Uterus (tissue), 4 donors: Measurements from ENCODE around the gene FFAR3. TPM values are rescaled to one million over a fixed set of nuclear protein-coding genes. Genes with fewer than 3 reads are reported as not detected.

Experiments
- DNase-seq, 2 donors: peaks; one replicate each; pipeline ENCODE4 v3.0.0-alpha.2; 2019 to 2020
- H3K27ac ChIP-seq, 2 donors: fragments of 200-600 bp; sonication (generic); 1 replicate in 1 of 2; 2 replicates in 1 of 2; pipeline ENCODE4 v1.5.1; 2016 to 2018
- H3K27me3 ChIP-seq, 2 donors: fragments of 200-600 bp; sonication (generic); one replicate each; pipeline ENCODE4 v1.5.1; 2018 to 2019; ENCODE audit warnings: control low read depth in 1 of 2
- H3K36me3 ChIP-seq, 2 donors: fragments of 200-600 bp; sonication (generic); one replicate each; pipeline ENCODE4 v1.5.1; 2019; ENCODE audit warnings: control low read depth in 1 of 2
- H3K4me1 ChIP-seq, 2 donors: fragments of 200-600 bp; sonication (generic); one replicate each; pipeline ENCODE4 v1.5.1; 2018 to 2019; ENCODE audit warnings: control low read depth in 1 of 2
- H3K4me3 ChIP-seq, 2 donors: fragments of 200-600 bp; sonication (generic); 1 replicate in 1 of 2; 2 replicates in 1 of 2; pipeline ENCODE4 v1.5.1; 2018 to 2019; ENCODE audit warnings: mild to moderate bottlenecking in 1 of 2
- H3K9me3 ChIP-seq, 2 donors: fragments of 200-600 bp; sonication (generic); one replicate each; pipeline ENCODE4 v1.5.1; 2019; ENCODE audit warnings: control low read depth in 1 of 2
- POLR2A ChIP-seq, 2 donors: fragments of 450-650 bp; IDR thresholded peaks; one replicate each; pipeline ENCODE4 v1.6.1; 2016; ENCODE audit warnings: antibody characterized with exemption in 2 of 2, mild to moderate bottlenecking in 1 of 2, moderate library complexity in 1 of 2
- intact Hi-C: fragments of 100-400 bp; cut with DNase I; formaldehyde crosslinking; loops from one replicate; pipeline ENCODE4 v1.15.1; 2023; ENCODE audit warnings: low total_unique reads
- total RNA-seq, 4 donors: library from RNA; depleted of rRNA in 3 of 4; stranded (reverse); fragments of >200 nt in 3 of 4; gene quantifications; one replicate each; pipeline versions ENCODE4 v1.1.0 to v1.2.4, GENCODE V29; 2014 to 2023
- TF ChIP-seq, protein P1 (sequence below), 4 experiments: fragments of 200-600 bp in 2 of 4; fragments of 450-650 bp in 2 of 4; sonication (generic) in 2 of 4; IDR thresholded peaks; one replicate each; pipeline ENCODE4 v1.5.1; 2016 to 2019; ENCODE audit warnings: antibody characterized with exemption in 4 of 4, mild to moderate bottlenecking in 2 of 4, moderate library complexity in 1 of 4
- donor health status: DM: yes; HTN: yes; CAD: no.

FFAR3 gene, protein sequence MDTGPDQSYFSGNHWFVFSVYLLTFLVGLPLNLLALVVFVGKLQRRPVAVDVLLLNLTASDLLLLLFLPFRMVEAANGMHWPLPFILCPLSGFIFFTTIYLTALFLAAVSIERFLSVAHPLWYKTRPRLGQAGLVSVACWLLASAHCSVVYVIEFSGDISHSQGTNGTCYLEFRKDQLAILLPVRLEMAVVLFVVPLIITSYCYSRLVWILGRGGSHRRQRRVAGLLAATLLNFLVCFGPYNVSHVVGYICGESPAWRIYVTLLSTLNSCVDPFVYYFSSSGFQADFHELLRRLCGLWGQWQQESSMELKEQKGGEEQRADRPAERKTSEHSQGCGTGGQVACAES
- total RNA-seq = not detected

DNA sequence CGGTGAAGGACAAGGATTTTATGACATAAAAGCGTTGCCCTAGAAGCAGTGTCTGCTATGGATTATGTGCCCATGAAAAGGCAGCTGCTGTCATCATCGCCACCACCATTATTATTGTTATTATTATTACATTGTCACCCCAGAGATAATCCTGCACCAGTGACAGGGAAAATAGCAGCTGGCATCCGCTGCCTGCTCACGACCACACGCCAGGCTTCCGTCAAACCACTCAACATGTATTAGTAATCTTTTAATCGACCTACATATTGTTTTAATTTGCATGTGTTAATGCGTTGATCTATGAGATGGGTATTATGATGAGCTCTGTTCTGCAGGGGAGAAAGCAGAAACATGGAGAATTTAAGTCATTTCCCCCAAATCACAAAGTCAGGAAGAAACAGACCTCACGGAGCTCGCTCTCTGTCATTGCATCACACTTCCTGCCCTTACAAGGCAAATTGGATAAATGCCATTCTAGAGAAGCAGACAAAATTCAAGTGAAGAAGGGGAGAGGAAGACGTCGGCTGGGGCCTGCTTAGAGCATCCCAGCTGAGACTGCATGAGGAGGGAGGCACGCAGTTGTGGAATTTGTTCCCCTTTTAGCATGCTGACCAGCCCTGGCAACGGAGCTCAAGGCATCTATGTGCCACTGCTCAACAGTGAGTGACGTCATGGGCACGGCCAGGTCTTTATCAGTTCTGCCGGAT lies at the start of gene FFAR3:
Gene FFAR3 (plus strand): TSS at position 594 of the 707 bp plus-strand sequence. CDS start 431 bp downstream, outside the sequence.
- no peak for DNase-seq
- Histone ChIP-seq H3K4me1 (no peaks in the 10 kb centered on the region), H3K36me3 (no peaks in the 10 kb centered on the region), H3K9me3 (no peaks in the 10 kb centered on the region), H3K4me3 (no peak within 1 kb of the TSS), H3K27me3 (no peaks in the 10 kb centered on the region), H3K27ac (no peak within 1 kb of the TSS)
- intact Hi-C loops = no loop called here
- TF ChIP-seq, protein P1, sequence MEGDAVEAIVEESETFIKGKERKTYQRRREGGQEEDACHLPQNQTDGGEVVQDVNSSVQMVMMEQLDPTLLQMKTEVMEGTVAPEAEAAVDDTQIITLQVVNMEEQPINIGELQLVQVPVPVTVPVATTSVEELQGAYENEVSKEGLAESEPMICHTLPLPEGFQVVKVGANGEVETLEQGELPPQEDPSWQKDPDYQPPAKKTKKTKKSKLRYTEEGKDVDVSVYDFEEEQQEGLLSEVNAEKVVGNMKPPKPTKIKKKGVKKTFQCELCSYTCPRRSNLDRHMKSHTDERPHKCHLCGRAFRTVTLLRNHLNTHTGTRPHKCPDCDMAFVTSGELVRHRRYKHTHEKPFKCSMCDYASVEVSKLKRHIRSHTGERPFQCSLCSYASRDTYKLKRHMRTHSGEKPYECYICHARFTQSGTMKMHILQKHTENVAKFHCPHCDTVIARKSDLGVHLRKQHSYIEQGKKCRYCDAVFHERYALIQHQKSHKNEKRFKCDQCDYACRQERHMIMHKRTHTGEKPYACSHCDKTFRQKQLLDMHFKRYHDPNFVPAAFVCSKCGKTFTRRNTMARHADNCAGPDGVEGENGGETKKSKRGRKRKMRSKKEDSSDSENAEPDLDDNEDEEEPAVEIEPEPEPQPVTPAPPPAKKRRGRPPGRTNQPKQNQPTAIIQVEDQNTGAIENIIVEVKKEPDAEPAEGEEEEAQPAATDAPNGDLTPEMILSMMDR (IDR thresholded peaks at IDR 0.05) = no peak
- TF ChIP-seq POLR2A (IDR thresholded peaks at IDR 0.05) = no peak

DNA sequence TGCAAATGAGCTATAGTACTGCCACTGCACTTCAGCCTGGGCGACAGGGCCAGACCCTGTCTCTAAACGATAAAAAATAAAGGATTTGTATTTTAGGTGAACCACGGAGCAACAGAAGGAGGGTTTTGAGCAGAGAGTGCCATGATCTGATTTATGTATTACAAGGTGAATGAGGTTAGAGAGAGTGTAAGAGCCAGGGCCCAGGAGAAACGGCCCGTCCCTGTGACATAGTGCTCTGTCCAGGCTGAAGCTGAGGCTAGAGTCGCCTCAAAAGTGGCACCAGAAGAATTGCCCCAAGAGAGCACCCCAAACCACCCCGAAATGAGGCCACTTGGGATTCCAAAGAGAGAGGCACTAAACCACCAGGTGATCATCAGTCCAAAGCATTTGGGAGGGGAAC lies 49.4 kb upstream of the FFAR3 start:
- intact Hi-C loops = no loop called here
- Histone ChIP-seq H3K4me3 (no peak overlapping the region), H3K27me3 (no peaks in the 10 kb centered on the region), H3K27ac (peak overlapping the region in 1 of 2 donors; percentile 49), H3K36me3 (no peaks in the 10 kb centered on the region), H3K9me3 (no peaks in the 10 kb centered on the region), H3K4me1 (no peaks in the 10 kb centered on the region)
- DNase-seq = no peak
- TF ChIP-seq, protein P1 (IDR thresholded peaks at IDR 0.05) = no peak
- TF ChIP-seq POLR2A (IDR thresholded peaks at IDR 0.05) = no peak

DNA sequence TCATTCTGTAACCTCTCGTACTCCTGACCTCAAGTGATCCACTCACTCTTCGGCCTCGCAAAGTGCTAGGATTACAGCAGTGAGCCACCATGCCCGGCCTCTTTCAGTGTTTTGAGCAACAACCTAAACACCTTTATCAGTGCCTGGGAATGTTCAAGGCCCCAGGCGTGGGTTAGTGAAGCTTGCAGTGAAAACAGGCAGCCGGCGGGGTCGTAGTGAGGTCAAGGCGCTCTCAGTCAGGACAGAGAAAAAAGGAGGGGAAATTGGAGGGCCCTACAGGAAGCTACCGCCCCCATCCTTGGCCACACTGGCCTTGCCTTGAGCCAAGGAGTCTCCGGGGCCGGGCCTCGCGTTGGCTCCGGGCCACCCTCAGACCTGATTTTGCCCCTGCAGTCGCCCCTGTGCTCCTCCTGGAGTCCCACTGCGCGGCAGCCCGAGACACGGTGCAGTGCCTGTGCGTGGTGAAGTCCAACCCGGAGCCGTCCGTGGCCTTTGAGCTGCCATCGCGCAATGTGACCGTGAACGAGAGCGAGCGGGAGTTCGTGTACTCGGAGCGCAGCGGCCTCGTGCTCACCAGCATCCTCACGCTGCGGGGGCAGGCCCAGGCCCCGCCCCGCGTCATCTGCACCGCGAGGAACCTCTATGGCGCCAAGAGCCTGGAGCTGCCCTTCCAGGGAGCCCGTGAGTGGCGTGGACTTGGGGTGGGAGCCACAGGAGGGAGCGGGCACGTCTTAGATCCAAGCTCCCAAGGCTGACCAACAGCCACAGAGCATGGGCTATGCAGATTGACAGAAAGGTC lies 48.6 kb upstream of the FFAR3 start:
- peak in 1 of 2 donors; percentile 29 for DNase-seq
- H3K4me3 ChIP-seq = peak overlapping the region in 1 of 2 donors; percentile 34
- H3K4me1 ChIP-seq = no peaks in the 10 kb centered on the region
- H3K27me3 ChIP-seq = no peaks in the 10 kb centered on the region
- no peaks in the 10 kb centered on the region for H3K9me3 ChIP-seq
- intact Hi-C loops = no loop called here
- no peak for TF ChIP-seq POLR2A (IDR thresholded peaks at IDR 0.05)
- TF ChIP-seq, protein P1 (IDR thresholded peaks at IDR 0.05) = no peak
- H3K27ac ChIP-seq = peak overlapping the region in 1 of 2 donors; percentile 49
- H3K36me3 ChIP-seq = no peaks in the 10 kb centered on the region

DNA sequence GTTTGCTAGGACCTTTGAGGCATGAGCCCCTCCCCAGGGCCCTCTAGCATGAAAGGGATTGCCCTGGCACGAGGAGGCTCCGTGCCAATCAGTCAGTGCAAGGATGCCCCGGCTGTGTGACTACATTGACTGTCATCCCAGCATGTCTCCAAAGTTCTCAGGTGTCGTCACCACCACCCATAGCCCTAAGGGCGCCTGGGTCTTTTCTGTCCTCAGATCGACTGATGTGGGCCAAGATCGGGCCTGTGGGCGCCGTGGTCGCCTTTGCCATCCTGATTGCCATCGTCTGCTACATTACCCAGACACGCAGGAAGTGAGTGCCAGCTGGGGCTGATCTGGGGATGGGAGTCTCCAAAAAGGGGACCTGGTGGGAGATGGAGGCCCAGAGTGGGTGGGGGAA lies 47.9 kb upstream of the FFAR3 start:
- Histone ChIP-seq H3K36me3 (no peaks in the 10 kb centered on the region), H3K27ac (no peak overlapping the region), H3K9me3 (no peaks in the 10 kb centered on the region), H3K4me1 (no peaks in the 10 kb centered on the region), H3K27me3 (no peaks in the 10 kb centered on the region), H3K4me3 (peak overlapping the region in 1 of 2 donors; percentile 34)
- no peak for DNase-seq
- TF ChIP-seq POLR2A (IDR thresholded peaks at IDR 0.05) = no peak
- TF ChIP-seq, protein P1 (IDR thresholded peaks at IDR 0.05) = no peak
- intact Hi-C loops = no loop called here
